ENCODE measurements around the gene POLR2J3.
"Not testable (repeated sequence)": the region's sequence is repeated elsewhere in the genome, so short reads cannot be mapped to it uniquely, and the experiment has no call there.

DNA sequence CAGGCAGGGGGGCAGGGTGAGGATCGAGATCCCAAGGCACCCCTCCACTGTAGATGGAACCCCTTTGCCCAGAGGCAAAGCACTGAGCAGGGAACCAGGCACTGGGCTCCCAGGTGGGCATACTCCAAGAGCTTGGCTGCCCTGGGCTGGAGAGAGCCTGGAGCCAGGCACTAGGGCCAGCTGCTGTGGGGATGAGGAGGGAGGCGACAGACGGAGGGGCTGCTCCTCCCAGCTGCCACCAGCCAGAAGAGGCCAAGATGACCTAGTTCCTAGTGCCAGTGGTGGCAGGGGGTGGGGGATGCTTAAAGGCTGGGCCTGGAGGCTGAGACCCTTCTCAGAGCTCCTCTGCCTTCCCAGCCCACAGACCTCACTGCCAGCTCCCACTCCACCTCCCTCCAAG, 42.5 kb upstream of the POLR2J3 start:
- TF ChIP-seq, protein P1, sequence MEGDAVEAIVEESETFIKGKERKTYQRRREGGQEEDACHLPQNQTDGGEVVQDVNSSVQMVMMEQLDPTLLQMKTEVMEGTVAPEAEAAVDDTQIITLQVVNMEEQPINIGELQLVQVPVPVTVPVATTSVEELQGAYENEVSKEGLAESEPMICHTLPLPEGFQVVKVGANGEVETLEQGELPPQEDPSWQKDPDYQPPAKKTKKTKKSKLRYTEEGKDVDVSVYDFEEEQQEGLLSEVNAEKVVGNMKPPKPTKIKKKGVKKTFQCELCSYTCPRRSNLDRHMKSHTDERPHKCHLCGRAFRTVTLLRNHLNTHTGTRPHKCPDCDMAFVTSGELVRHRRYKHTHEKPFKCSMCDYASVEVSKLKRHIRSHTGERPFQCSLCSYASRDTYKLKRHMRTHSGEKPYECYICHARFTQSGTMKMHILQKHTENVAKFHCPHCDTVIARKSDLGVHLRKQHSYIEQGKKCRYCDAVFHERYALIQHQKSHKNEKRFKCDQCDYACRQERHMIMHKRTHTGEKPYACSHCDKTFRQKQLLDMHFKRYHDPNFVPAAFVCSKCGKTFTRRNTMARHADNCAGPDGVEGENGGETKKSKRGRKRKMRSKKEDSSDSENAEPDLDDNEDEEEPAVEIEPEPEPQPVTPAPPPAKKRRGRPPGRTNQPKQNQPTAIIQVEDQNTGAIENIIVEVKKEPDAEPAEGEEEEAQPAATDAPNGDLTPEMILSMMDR (IDR thresholded peaks at IDR 0.05; ENCODE audit: low read depth, low read length) = not testable (repeated sequence)
- not testable (repeated sequence) for TF ChIP-seq EZH2phosphoT487 (IDR thresholded peaks at IDR 0.05; ENCODE audit: low read depth)
